Caco-2 (cell line): Measurements from ENCODE around the gene PRKAG2. TPM values are rescaled to one million over a fixed set of nuclear protein-coding genes. Genes with fewer than 3 reads are reported as not detected.

ENCODE experiments used
- BruUV-seq: library from RNA; stranded (reverse); fragments of 400-500 nt; replicated peaks from 2 replicates; lab custom pipeline; 2021; lab: Mats Ljungman, UMichigan
- CTCF ChIA-PET: fragments of 300-600 bp; sonication (Branson Sonifier 250); formaldehyde crosslinking; loops from one replicate; lab custom pipeline; 2022; ENCODE audit warnings: antibody characterized with exemption; lab: Charles Lee
- POLR2A ChIA-PET: fragments of 300-600 bp; sonication (Branson Sonifier 250); formaldehyde crosslinking; loops from one replicate; lab custom pipeline; 2022; ENCODE audit warnings: antibody characterized with exemption; lab: Charles Lee
- DNase-seq, 2 experiments: peaks; one replicate each; pipeline versions ENCODE4 v3.0.0 to v3.0.0-alpha.2; 2020 to 2022
- H3K27me3 ChIP-seq: replicated peaks from 2 replicates; pipeline ENCODE4 v1.6.0; 2011; ENCODE audit warnings: low read length; ENCODE audit not compliant: control insufficient read depth, insufficient read depth
- H3K36me3 ChIP-seq: 2 replicates; pipeline ENCODE4 v1.5.1; 2011; ENCODE audit warnings: low read length; ENCODE audit not compliant: control insufficient read depth, insufficient read depth
- H3K4me1 ChIP-seq: fragments of 250-450 bp; sonication (Bioruptor Pico); 2 replicates; pipeline ENCODE4 v1.5.1; 2020; ENCODE audit warnings: mild to moderate bottlenecking
- H3K4me3 ChIP-seq: 2 replicates; pipeline ENCODE4 v1.5.1; 2011; ENCODE audit warnings: low read depth, mild to moderate bottlenecking, control low read depth, low read length
- H3K9me3 ChIP-seq: fragments of 250-450 bp; sonication (Bioruptor Pico); 2 replicates; pipeline ENCODE4 v1.5.1; 2020; ENCODE audit warnings: mild to moderate bottlenecking, moderate library complexity
- H3K27ac Mint-ChIP-seq: one replicate; pipeline ENCODE4 v1.8.0; 2022; ENCODE audit warnings: mixed read lengths; ENCODE audit not compliant: unreplicated experiment
- H3K27me3 Mint-ChIP-seq: one replicate; pipeline ENCODE4 v1.8.0; 2022; ENCODE audit warnings: mixed read lengths; ENCODE audit not compliant: insufficient read depth, unreplicated experiment
- H3K36me3 Mint-ChIP-seq: one replicate; pipeline ENCODE4 v1.8.0; 2022; ENCODE audit warnings: mild to moderate bottlenecking, mixed read lengths; ENCODE audit not compliant: insufficient read depth, unreplicated experiment
- H3K4me1 Mint-ChIP-seq: one replicate; pipeline ENCODE4 v1.8.0; 2022; ENCODE audit warnings: low read depth, mixed read lengths; ENCODE audit not compliant: unreplicated experiment
- H3K4me3 Mint-ChIP-seq: one replicate; pipeline ENCODE4 v1.8.0; 2022; ENCODE audit warnings: mild to moderate bottlenecking, moderate library complexity, mixed read lengths; ENCODE audit not compliant: unreplicated experiment
- H3K9me3 Mint-ChIP-seq: one replicate; pipeline ENCODE4 v1.8.0; 2022; ENCODE audit warnings: mixed read lengths; ENCODE audit not compliant: unreplicated experiment
- intact Hi-C: fragments of 100-400 bp; cut with micrococcal nuclease; formaldehyde crosslinking; loops from one replicate; pipeline ENCODE4 v1.10.0; 2022; ENCODE audit not compliant: unreplicated experiment
- total RNA-seq: library from RNA; stranded (reverse); gene quantifications from 2 replicates; pipeline ENCODE4 v1.2.3, GENCODE V29; 2022
- TF ChIP-seq, protein P1 (sequence below), 2 experiments: fragments of 200-600 bp in 1 of 2; IDR thresholded peaks; 1 replicate in 1 of 2; 2 replicates in 1 of 2; pipeline versions ENCODE4 v1.5.1 to v1.8.0; 2011 to 2022; ENCODE audit warnings: antibody characterized with exemption in 1 of 2, control low read depth in 1 of 2, inconsistent platforms in 1 of 2, low read depth in 1 of 2, low read length in 1 of 2, mild to moderate bottlenecking in 1 of 2, moderate library complexity in 1 of 2; ENCODE audit not compliant: insufficient read depth in 1 of 2, severe bottlenecking in 1 of 2, unreplicated experiment in 1 of 2

PRKAG2 gene
- total RNA-seq, 1 experiment from 2014 or later, result 15.9 TPM

DNA sequence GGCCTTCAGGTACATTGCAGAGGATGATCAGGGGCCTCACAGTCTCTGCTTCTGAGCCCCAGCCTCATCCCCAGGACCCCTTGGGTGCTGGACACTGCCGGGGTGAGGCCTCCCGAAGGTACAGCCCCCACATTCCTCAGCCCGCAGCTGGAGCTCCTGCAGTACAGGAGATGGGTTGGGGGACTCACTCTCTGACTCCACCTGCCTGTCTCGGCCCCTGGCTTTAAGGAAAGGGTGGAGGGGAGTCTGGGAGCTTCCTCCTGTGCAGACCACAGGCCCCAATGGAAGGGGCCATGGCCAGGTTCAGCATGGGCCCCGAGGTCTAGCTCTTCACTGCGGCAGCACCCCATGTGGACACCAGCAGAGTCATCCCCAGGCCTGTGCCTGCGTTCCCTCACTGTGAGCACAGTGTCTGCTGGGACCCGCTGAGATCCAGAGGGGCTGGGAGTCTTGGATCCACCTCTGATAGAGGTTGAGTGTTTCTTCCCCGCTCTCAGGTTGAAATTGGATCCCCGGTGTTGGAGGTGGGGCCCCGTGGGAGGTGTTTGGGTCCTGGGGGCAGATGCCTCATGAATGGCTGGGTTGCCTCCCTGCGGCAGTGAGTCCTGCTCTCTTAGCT lies 99.9 kb downstream of the PRKAG2 start:
- H3K4me1 Mint-ChIP-seq, result no peaks in the 10 kb centered on the region
- Histone ChIP-seq H3K4me1 (0 out of 2 replicates have a peak, but pooled peaks cover 6% of the 10 kb centered on the region), H3K27me3 (no peaks in the 10 kb centered on the region), H3K4me3 (no peak overlapping the region), H3K9me3 (no peaks in the 10 kb centered on the region; the same call in 1 of the 2 replicates), H3K36me3 (no peaks in the 10 kb centered on the region)
- H3K27ac Mint-ChIP-seq, result no peak overlapping the region
- intact Hi-C loops, result no loop called here
- TF ChIP-seq, protein P1, sequence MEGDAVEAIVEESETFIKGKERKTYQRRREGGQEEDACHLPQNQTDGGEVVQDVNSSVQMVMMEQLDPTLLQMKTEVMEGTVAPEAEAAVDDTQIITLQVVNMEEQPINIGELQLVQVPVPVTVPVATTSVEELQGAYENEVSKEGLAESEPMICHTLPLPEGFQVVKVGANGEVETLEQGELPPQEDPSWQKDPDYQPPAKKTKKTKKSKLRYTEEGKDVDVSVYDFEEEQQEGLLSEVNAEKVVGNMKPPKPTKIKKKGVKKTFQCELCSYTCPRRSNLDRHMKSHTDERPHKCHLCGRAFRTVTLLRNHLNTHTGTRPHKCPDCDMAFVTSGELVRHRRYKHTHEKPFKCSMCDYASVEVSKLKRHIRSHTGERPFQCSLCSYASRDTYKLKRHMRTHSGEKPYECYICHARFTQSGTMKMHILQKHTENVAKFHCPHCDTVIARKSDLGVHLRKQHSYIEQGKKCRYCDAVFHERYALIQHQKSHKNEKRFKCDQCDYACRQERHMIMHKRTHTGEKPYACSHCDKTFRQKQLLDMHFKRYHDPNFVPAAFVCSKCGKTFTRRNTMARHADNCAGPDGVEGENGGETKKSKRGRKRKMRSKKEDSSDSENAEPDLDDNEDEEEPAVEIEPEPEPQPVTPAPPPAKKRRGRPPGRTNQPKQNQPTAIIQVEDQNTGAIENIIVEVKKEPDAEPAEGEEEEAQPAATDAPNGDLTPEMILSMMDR (IDR thresholded peaks at IDR 0.05; ENCODE audit: insufficient read depth in 1 of 2, low read depth in 1 of 2, low read length in 1 of 2, severe bottlenecking in 1 of 2, unreplicated experiment in 1 of 2), result no peak
- H3K36me3 Mint-ChIP-seq, result no peaks in the 10 kb centered on the region
- no TSS peak for BruUV-seq
- ChIA-PET POLR2A (no interaction called here), CTCF (no interaction called here)
- H3K27me3 Mint-ChIP-seq, result no peaks in the 10 kb centered on the region
- H3K4me3 Mint-ChIP-seq, result no peak overlapping the region
- DNase-seq, result no peak
- H3K9me3 Mint-ChIP-seq, result peaks cover 7% of the 10 kb centered on the region

GRCh38 chr7:151776446-151776845 lies 100.5 kb downstream of the PRKAG2 start:
- DNase-seq, result no peak
- intact Hi-C loops, result no loop called here
- H3K27me3 ChIP-seq, result no peaks in the 10 kb centered on the region
- H3K36me3 ChIP-seq, result no peaks in the 10 kb centered on the region
- 0 out of 2 replicates have a peak, but pooled peaks cover 6% of the 10 kb centered on the region for H3K4me1 ChIP-seq
- TF ChIP-seq, protein P1 (IDR thresholded peaks at IDR 0.05; ENCODE audit: insufficient read depth in 1 of 2, low read depth in 1 of 2, low read length in 1 of 2, severe bottlenecking in 1 of 2, unreplicated experiment in 1 of 2), result no peak
- no peak overlapping the region for H3K4me3 Mint-ChIP-seq
- H3K4me3 ChIP-seq, result no peak overlapping the region
- ChIA-PET POLR2A (no interaction called here), CTCF (no interaction called here)
- H3K36me3 Mint-ChIP-seq, result no peaks in the 10 kb centered on the region
- H3K27ac Mint-ChIP-seq, result no peak overlapping the region
- BruUV-seq, result no TSS peak
- peaks cover 2% of the 10 kb centered on the region for H3K27me3 Mint-ChIP-seq
- H3K9me3 Mint-ChIP-seq, result peaks cover 7% of the 10 kb centered on the region
- H3K4me1 Mint-ChIP-seq, result no peaks in the 10 kb centered on the region
- H3K9me3 ChIP-seq, result no peaks in the 10 kb centered on the region; the same call in 1 of the 2 replicates

DNA sequence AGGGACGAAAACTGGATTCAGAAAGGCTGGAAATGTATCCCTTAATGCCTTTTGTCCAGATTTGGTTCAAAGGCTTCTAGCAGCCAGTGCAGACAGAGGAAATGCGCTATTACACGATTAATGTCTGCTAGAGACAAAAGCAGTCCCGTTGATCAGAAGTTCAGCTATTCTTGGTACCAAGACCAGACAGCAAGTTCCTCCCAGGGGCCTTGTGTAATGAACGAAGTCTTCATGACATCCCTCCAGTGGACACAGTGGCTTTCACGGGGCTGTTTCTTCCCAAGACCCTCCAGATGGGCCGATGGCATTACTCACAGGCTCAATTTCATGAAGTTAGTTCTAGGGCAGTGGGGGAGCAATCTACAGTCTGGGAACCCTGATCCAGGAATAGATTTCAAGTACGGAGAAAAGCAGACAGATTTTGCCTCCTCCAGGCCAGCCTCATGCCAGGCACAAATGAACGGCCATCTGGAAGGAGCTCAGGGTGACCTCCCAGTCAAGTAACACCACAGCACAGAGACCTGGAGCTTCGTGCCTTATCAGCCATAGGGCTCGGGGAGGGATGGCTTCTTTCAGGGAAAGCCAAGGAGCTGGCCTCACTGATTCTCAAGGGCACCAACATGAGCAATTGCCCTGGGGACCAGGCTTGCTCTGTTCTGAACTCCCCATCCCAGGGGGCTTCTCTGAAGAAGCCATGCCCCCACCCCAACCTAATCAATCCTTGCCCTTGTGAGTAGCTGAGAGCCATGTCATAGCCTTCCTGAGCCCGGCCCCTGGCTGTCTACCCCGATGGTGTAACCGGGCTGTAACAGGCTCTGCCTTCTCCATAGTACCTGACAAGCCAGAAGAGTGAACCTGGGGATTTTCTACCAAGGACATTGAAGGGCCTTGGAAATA lies 101.1 kb downstream of the PRKAG2 start:
- H3K4me3 ChIP-seq, result no peak overlapping the region
- intact Hi-C loops, result no loop called here
- H3K4me3 Mint-ChIP-seq, result no peak overlapping the region
- no peaks in the 10 kb centered on the region; the same call in 1 of the 2 replicates for H3K9me3 ChIP-seq
- no peak for DNase-seq
- H3K36me3 ChIP-seq, result no peaks in the 10 kb centered on the region
- peaks cover 7% of the 10 kb centered on the region for H3K9me3 Mint-ChIP-seq
- no peak overlapping the region for H3K27ac Mint-ChIP-seq
- ChIA-PET POLR2A (no interaction called here), CTCF (no interaction called here)
- H3K27me3 ChIP-seq, result no peaks in the 10 kb centered on the region
- no TSS peak for BruUV-seq
- H3K36me3 Mint-ChIP-seq, result no peaks in the 10 kb centered on the region
- peaks cover 3% of the 10 kb centered on the region for H3K27me3 Mint-ChIP-seq
- TF ChIP-seq, protein P1 (IDR thresholded peaks at IDR 0.05; ENCODE audit: insufficient read depth in 1 of 2, low read depth in 1 of 2, low read length in 1 of 2, severe bottlenecking in 1 of 2, unreplicated experiment in 1 of 2), result no peak
- H3K4me1 ChIP-seq, result 0 out of 2 replicates have a peak, but pooled peaks cover 6% of the 10 kb centered on the region
- H3K4me1 Mint-ChIP-seq, result no peaks in the 10 kb centered on the region
